Right lobe of liver (tissue), 6 donors: ENCODE measurements around the gene BSX. TPM values are rescaled to one million over a fixed set of nuclear protein-coding genes. Genes with fewer than 3 reads are reported as not detected.

Experiments
- ATAC-seq, 4 donors: fragments of 200-7000 bp; cut with Tn5 transposase; one replicate each; pipeline ENCODE4 v1.9.1; 2020; ENCODE audit warnings: mild to moderate bottlenecking in 4 of 4, moderate library complexity in 4 of 4
- DNase-seq, 3 donors: peaks; one replicate each; pipeline ENCODE4 v3.0.0-alpha.2; 2020
- H3K27ac ChIP-seq, 3 donors: fragments of 200-600 bp; one replicate each; pipeline ENCODE4 v1.8.0; 2022
- H3K27me3 ChIP-seq, 2 donors: fragments of 200-600 bp; one replicate each; pipeline ENCODE4 v1.8.0; 2022
- H3K36me3 ChIP-seq, 4 donors: fragments of 200-600 bp; sonication (generic) in 1 of 4; one replicate each; pipeline versions ENCODE4 v1.5.1 to v1.8.0; 2017 to 2022; ENCODE audit warnings: control low read depth in 1 of 4
- H3K4me1 ChIP-seq, 4 donors: fragments of 200-600 bp; sonication (generic) in 1 of 4; one replicate each; pipeline versions ENCODE4 v1.5.1 to v1.8.0; 2017 to 2022; ENCODE audit warnings: control low read depth in 1 of 4
- H3K4me3 ChIP-seq, 3 donors: fragments of 200-600 bp; one replicate each; pipeline ENCODE4 v1.8.0; 2022
- H3K9me3 ChIP-seq, 4 donors: fragments of 200-600 bp; sonication (generic) in 1 of 4; one replicate each; pipeline versions ENCODE4 v1.5.1 to v1.8.0; 2017 to 2022; ENCODE audit warnings: control low read depth in 1 of 4
- CTCF ChIP-seq, 4 donors: fragments of 200-600 bp in 3 of 4; fragments of 450-650 bp in 1 of 4; IDR thresholded peaks; one replicate each; pipeline versions ENCODE4 v1.5.1 to v1.8.0; 2016 to 2022; ENCODE audit warnings: antibody characterized with exemption in 4 of 4, mild to moderate bottlenecking in 2 of 4
- POLR2A ChIP-seq: fragments of 450-650 bp; IDR thresholded peaks from one replicate; pipeline ENCODE4 v1.6.1; 2017; ENCODE audit warnings: antibody characterized with exemption, mild to moderate bottlenecking
- WGBS: methylation state at CpG from one replicate; pipeline ENCODE4 v1.1.6; 2018; ENCODE audit warnings: low coverage, low lambda C conversion rate; ENCODE audit not compliant: insufficient coverage; ENCODE audit errors: missing lambda C conversion rate; 5-methylcytosine and 5-hydroxymethylcytosine counted together
- intact Hi-C, 2 donors: fragments of 100-400 bp; cut with DNase I; formaldehyde crosslinking; loops; one replicate each; pipeline versions ENCODE4 v1.11.2 to v1.14.1; 2022
- total RNA-seq, 6 experiments: library from RNA; depleted of rRNA in 2 of 6; stranded (reverse); fragments of >200 nt in 2 of 6; fragmentation: NEBNext Ultra II Directional in 3 of 6; extraction: Animal tissue kit (Norgen Biotek cat#: 25700) in 3 of 6; gene quantifications; one replicate each; pipeline versions ENCODE4 v1.1.0 to v1.2.4, GENCODE V29; 2016 to 2023
- donor health status: DM: no; HTN: yes; CAD: no.
- donor health status: DM: no; HTN: no; CAD: no.
- donor health status: DM: no; HTN: no; CAD: no.
- donor health status: DM: no; HTN: yes; CAD: no.
- donor health status: DM: no; HTN: yes; CAD: no.

Gene BSX
- total RNA-seq, 6 experiments from 2014 or later: not detected

GRCh38 chr11:122995526-122995925, 13.9 kb upstream of the BSX start:
- no peak overlapping the region for H3K4me3 ChIP-seq
- WGBS: 22% methylated on average over 3 of the region's 3 CpGs

GRCh38 chr11:122984186-122985011, 2.8 kb upstream of the BSX start:
- H3K4me3 ChIP-seq: peak overlapping the region; percentile 43 to 57 (median 47)
- peaks cover 6 to 32% of the 10 kb centered on the region in 2 donors for H3K27me3 ChIP-seq
- intact Hi-C loops: no loop called here
- H3K4me1 ChIP-seq: peaks cover 0 to 6% (median 0%) of the 10 kb centered on the region in 4 donors
- no peak for DNase-seq
- H3K36me3 ChIP-seq: no peaks in the 10 kb centered on the region
- TF ChIP-seq POLR2A (no peak), CTCF (IDR thresholded peaks at IDR 0.05) (no peak)
- peak; percentile 37 to 52 (median 46) for ATAC-seq
- no peak overlapping the region for H3K27ac ChIP-seq
- no peaks in the 10 kb centered on the region for H3K9me3 ChIP-seq
- 0% methylated on average over 13 of the region's 59 CpGs for WGBS

More at GRCh38 chr11:122995526-122995925, 13.9 kb upstream of the BSX start:
- Histone ChIP-seq H3K9me3 (no peaks in the 10 kb centered on the region), H3K27ac (no peak overlapping the region), H3K27me3 (no peaks in the 10 kb centered on the region), H3K36me3 (no peaks in the 10 kb centered on the region), H3K4me1 (no peaks in the 10 kb centered on the region)
- intact Hi-C loops: no loop called here
- TF ChIP-seq POLR2A (no peak), CTCF (IDR thresholded peaks at IDR 0.05) (no peak)
- no peak for DNase-seq
- ATAC-seq: no peak

GRCh38 chr11:122983438-122984185, 2.0 kb upstream of the BSX start:
- intact Hi-C loops: no loop called here
- H3K27ac ChIP-seq: no peak overlapping the region
- 28% methylated on average over 10 of the region's 26 CpGs for WGBS
- DNase-seq (no peak), ATAC-seq (peak in 1 of 4 donors; percentile 29)
- no peaks in the 10 kb centered on the region for H3K36me3 ChIP-seq
- H3K27me3 ChIP-seq: peaks cover 6 to 40% of the 10 kb centered on the region in 2 donors
- peaks cover 0 to 6% (median 0%) of the 10 kb centered on the region in 4 donors for H3K4me1 ChIP-seq
- peak overlapping the region; percentile 43 to 57 (median 47) for H3K4me3 ChIP-seq
- TF ChIP-seq POLR2A (no peak), CTCF (IDR thresholded peaks at IDR 0.05) (no peak)
- no peaks in the 10 kb centered on the region for H3K9me3 ChIP-seq

GRCh38 chr11:122979815-122980595, 1.6 kb downstream of the BSX start:
- ATAC-seq: no peak
- Histone ChIP-seq H3K9me3 (no peaks in the 10 kb centered on the region), H3K27me3 (peaks cover 6 to 40% of the 10 kb centered on the region in 2 donors), H3K27ac (no peak overlapping the region), H3K4me3 (no peak overlapping the region), H3K36me3 (no peaks in the 10 kb centered on the region), H3K4me1 (peaks cover 0 to 10% (median 0%) of the 10 kb centered on the region in 4 donors)
- DNase-seq: no peak
- intact Hi-C loops: no loop called here
- 2% methylated on average over 25 of the region's 27 CpGs for WGBS
- no peak for TF ChIP-seq CTCF (IDR thresholded peaks at IDR 0.05)
